Stimulated activated naive CD8-positive, alpha-beta T cell treated with anti-CD3 and anti-CD28 coated beads, Interleukin-15, Interleukin-2, amounts not matched to agents 100 ng/mL and 50 ng/mL, for 24 hours (primary cell): ENCODE measurements around the gene PTCH2.

Experiments
- H3K27ac Mint-ChIP-seq: one replicate; pipeline ENCODE4 v1.8.0; 2021; ENCODE audit warnings: mild to moderate bottlenecking, mixed read lengths
- H3K27me3 Mint-ChIP-seq: one replicate; pipeline ENCODE4 v1.8.0; 2021; ENCODE audit warnings: mixed read lengths
- H3K36me3 Mint-ChIP-seq: one replicate; pipeline ENCODE4 v1.8.0; 2021; ENCODE audit warnings: low read depth, mixed read lengths
- H3K4me1 Mint-ChIP-seq: one replicate; pipeline ENCODE4 v1.8.0; 2021; ENCODE audit warnings: low read depth, mixed read lengths
- H3K4me3 Mint-ChIP-seq: one replicate; pipeline ENCODE4 v1.8.0; 2021; ENCODE audit warnings: mild to moderate bottlenecking, mixed read lengths
- H3K9me3 Mint-ChIP-seq: one replicate; pipeline ENCODE4 v1.8.0; 2021; ENCODE audit warnings: mixed read lengths

The PTCH2 gene

GRCh38 chr1:44842862-44843655 is at the start of gene PTCH2:
Gene PTCH2 (minus strand): TSS chr1:44843253. CDS start chr1:44842932, 321 bp downstream.
- H3K27ac Mint-ChIP-seq: no peak within 1 kb of the TSS
- H3K9me3 Mint-ChIP-seq: no peaks in the 10 kb centered on the region
- H3K4me3 Mint-ChIP-seq: peak within 1 kb of the TSS; percentile 48
- H3K4me1 Mint-ChIP-seq: peaks cover 5% of the 10 kb centered on the region
- peaks cover 4% of the 10 kb centered on the region for H3K36me3 Mint-ChIP-seq
- H3K27me3 Mint-ChIP-seq: peaks cover 7% of the 10 kb centered on the region

- Mint-ChIP-seq H3K27ac (no peak overlapping the region), H3K27me3 (no peaks in the 10 kb centered on the region), H3K4me1 (no peaks in the 10 kb centered on the region), H3K9me3 (peaks cover 24% of the 10 kb centered on the region), H3K36me3 (peaks cover 83% of the 10 kb centered on the region), H3K4me3 (no peak overlapping the region)
These were observed 47.0 kb upstream of the PTCH2 start for GRCh38 chr1:44890007-44890406.

DNA sequence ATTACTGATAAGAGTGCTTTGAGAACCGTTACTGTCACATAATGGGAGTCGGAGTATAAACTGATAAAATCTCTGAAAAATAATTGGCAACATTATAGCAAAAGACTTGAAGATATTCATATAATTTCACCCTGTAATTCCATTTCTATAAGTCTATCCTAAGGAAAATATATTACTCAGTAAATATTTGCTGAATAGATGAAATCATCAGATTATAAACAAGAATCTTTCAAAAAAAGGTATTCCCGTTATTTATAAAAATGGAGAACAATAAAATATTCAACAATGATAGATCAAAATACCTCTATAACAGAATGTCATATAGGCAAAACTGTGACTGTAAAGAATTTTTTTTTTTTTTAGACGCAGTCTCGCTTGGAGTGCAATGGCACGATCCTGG is 42.4 kb upstream of the PTCH2 start:
- H3K4me1 Mint-ChIP-seq: no peaks in the 10 kb centered on the region
- H3K4me3 Mint-ChIP-seq: no peak overlapping the region
- peaks cover 18% of the 10 kb centered on the region for H3K9me3 Mint-ChIP-seq
- H3K27me3 Mint-ChIP-seq: no peaks in the 10 kb centered on the region
- H3K27ac Mint-ChIP-seq: no peak overlapping the region
- peaks cover 72% of the 10 kb centered on the region for H3K36me3 Mint-ChIP-seq

DNA sequence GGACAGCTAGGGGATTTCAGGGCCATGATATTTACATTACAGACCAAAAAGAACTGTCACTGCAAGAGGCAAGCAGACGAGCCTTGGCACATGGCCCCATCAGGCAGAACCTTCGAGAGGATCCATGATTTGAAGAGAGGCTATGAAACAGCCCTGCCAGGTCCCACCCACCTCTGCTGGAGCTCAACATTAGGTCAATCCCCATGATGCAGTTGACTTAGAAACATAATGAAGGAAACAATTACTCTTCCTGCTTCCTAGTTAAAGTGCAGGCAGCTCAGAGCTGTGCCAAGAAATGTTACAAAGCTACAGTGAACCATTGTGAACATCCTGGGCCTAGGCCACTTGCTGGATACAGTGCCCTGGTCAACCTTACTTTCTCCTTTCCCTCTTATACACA is 41.7 kb upstream of the PTCH2 start:
- Mint-ChIP-seq H3K27me3 (no peaks in the 10 kb centered on the region), H3K27ac (no peak overlapping the region), H3K36me3 (peaks cover 73% of the 10 kb centered on the region), H3K9me3 (peaks cover 18% of the 10 kb centered on the region), H3K4me3 (no peak overlapping the region), H3K4me1 (no peaks in the 10 kb centered on the region)

DNA sequence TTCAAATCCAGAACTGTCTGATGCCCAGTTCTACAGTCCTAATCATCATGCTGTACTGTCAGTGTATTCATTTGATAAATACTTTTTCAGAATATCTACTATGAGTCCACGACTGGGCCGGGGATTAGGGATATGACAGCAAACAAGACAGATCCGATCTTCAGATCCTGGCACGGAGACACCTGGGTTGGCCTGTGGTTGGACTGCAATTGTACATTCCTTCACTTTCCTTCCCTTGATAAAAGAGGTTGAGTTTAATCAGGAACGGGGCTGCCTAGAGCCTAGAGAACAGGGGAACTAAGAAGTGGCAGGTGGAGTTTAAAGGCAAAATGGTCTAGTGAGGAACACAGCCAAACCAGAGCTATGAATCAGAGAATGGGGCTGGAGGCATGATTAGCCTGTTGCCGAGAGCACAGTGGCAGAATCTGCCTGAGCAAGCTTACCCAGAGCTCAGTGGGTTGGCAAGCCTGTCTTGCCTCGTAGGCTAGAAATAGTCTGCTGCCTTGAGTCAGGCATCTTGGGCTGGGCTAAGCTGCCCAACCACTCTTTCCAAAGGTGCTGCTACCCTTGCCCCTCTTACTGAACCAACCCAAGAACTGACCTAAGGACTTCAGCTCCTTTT is 38.1 kb upstream of the PTCH2 start:
- no peaks in the 10 kb centered on the region for H3K4me1 Mint-ChIP-seq
- H3K4me3 Mint-ChIP-seq: no peak overlapping the region
- H3K27me3 Mint-ChIP-seq: no peaks in the 10 kb centered on the region
- no peak overlapping the region for H3K27ac Mint-ChIP-seq
- H3K9me3 Mint-ChIP-seq: peaks cover 4% of the 10 kb centered on the region
- H3K36me3 Mint-ChIP-seq: peaks cover 58% of the 10 kb centered on the region

DNA sequence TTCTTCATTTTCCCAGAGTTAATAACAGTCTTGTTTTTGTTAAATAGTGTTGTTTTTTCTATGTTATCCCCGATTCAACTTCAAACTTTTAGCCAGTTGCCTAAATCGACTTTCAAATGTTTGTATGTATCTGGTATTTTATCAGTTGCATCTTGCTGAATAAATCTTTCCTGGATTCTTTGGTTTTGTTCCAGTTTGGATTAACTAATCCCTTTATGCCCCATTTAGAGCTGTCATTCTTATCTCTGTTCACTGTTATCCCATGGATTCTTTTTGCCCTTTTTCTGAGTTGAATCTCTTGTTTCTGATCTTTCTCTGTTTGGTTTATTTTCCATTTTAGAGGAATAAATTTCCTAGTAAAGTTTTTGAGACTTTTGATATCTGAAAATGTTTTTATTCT is 31.1 kb upstream of the PTCH2 start:
- peaks cover 54% of the 10 kb centered on the region for H3K36me3 Mint-ChIP-seq
- no peaks in the 10 kb centered on the region for H3K4me1 Mint-ChIP-seq
- no peaks in the 10 kb centered on the region for H3K27me3 Mint-ChIP-seq

DNA sequence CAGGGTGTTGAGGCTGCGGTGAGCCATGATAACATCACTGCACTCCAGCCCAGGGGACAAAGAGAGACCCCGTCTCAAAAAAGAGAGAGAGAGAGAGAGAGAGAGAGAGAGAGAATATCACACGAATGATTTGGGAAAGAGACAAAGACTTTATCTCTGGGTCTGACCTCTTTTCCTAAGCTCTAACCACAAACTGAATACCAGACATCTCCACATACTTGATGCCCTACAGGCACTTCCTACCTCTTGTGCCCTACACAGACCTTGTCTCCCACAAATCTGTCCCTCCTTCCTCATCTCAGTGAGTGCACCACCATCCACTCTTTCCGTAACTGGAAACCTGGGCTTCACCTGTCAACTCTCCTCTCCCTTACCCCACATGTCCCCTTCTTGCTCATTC is 27.0 kb upstream of the PTCH2 start:
- H3K27me3 Mint-ChIP-seq: no peaks in the 10 kb centered on the region
- H3K36me3 Mint-ChIP-seq: peaks cover 52% of the 10 kb centered on the region
- H3K9me3 Mint-ChIP-seq: no peaks in the 10 kb centered on the region
- H3K4me3 Mint-ChIP-seq: no peak overlapping the region
- H3K27ac Mint-ChIP-seq: no peak overlapping the region
- H3K4me1 Mint-ChIP-seq: no peaks in the 10 kb centered on the region

More for the DNA sequence above, 31.1 kb upstream of the PTCH2 start:
- Mint-ChIP-seq H3K9me3 (no peaks in the 10 kb centered on the region), H3K4me3 (no peak overlapping the region), H3K27ac (no peak overlapping the region)

- Mint-ChIP-seq H3K27ac (no peak overlapping the region), H3K9me3 (no peaks in the 10 kb centered on the region), H3K36me3 (peaks cover 43% of the 10 kb centered on the region), H3K27me3 (no peaks in the 10 kb centered on the region), H3K4me1 (no peaks in the 10 kb centered on the region), H3K4me3 (no peak overlapping the region)
These were observed 24.7 kb upstream of the PTCH2 start for GRCh38 chr1:44867801-44868200.

DNA sequence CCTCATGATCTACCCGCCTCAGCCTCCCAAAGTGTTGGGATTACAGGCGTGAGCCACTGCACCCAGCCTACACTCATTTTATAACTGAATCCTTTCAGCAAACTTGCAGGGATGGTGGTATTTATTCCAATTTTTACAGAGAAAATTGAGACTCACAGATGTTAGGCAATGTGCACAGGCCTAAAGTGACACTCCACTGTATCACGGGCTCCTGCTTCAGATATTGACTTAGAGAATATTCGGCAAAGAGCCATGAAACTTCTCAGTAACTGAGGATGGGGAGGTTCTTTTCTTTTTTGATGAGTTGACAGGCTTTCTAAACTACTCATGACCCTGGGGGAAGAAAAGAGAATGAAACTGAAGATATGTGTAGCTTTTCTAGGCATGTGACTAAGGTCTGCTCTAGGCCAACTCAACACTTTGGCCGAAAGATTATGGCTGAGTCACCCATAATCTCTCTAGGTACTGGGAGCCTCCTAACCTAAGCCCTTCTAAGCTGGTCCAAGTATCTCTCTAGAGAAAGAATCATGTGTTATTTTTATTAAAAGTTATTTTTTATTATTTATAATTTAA is 19.9 kb upstream of the PTCH2 start:
- Mint-ChIP-seq H3K4me3 (no peak overlapping the region), H3K27ac (no peak overlapping the region), H3K9me3 (no peaks in the 10 kb centered on the region), H3K4me1 (peaks cover 8% of the 10 kb centered on the region), H3K27me3 (no peaks in the 10 kb centered on the region), H3K36me3 (peaks cover 25% of the 10 kb centered on the region)

- Mint-ChIP-seq H3K27ac (no peak overlapping the region), H3K4me3 (no peak overlapping the region)
These were observed 17.9 kb upstream of the PTCH2 start for GRCh38 chr1:44860891-44861425.

DNA sequence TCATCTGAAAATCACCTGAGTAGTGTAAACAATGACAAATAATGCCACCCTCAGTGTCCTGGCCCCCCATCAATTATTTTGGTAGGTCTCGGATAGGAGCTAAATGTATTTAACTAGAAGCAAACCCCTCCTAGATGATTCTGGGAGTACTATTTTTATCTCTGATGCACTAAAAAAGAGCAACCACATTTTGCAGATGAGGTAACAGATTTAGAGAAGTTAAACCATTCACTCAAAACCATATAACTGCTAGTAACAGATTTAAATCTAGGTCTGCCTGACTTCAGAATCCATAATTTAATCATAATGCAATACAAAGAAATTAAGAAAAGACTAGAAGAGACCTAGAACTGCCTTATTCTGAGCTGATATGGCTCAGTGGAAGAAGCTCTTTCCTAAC is 17.3 kb upstream of the PTCH2 start:
- no peaks in the 10 kb centered on the region for H3K27me3 Mint-ChIP-seq
- peaks cover 8% of the 10 kb centered on the region for H3K4me1 Mint-ChIP-seq
- H3K9me3 Mint-ChIP-seq: no peaks in the 10 kb centered on the region
- H3K27ac Mint-ChIP-seq: no peak overlapping the region
- peaks cover 39% of the 10 kb centered on the region for H3K36me3 Mint-ChIP-seq
- H3K4me3 Mint-ChIP-seq: no peak overlapping the region

More at GRCh38 chr1:44860891-44861425, 17.9 kb upstream of the PTCH2 start:
- no peaks in the 10 kb centered on the region for H3K9me3 Mint-ChIP-seq
- H3K36me3 Mint-ChIP-seq: peaks cover 33% of the 10 kb centered on the region
- peaks cover 8% of the 10 kb centered on the region for H3K4me1 Mint-ChIP-seq
- no peaks in the 10 kb centered on the region for H3K27me3 Mint-ChIP-seq

DNA sequence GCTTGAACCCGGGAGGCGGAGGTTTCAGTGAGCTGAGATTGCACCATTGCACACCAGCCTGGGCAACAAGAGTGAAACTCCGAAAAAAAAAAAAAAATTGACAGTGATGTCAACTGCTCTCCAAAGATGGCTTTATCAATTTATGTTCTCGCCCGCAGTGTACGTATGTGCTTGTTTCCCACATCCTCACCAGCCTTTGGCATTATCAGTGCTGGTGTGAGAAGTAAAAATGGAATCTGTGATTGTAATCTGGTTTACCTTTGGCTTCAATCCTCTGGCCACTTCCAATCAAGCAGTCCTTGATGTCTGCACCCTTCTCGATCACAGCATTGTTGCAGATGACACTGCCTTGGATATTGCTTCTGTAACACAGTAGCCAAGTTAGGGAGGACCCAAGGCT is 14.4 kb upstream of the PTCH2 start:
- Mint-ChIP-seq H3K4me1 (peaks cover 8% of the 10 kb centered on the region), H3K36me3 (peaks cover 45% of the 10 kb centered on the region), H3K4me3 (no peak overlapping the region), H3K9me3 (no peaks in the 10 kb centered on the region), H3K27me3 (no peaks in the 10 kb centered on the region), H3K27ac (no peak overlapping the region)

- no peaks in the 10 kb centered on the region for H3K9me3 Mint-ChIP-seq
- H3K27me3 Mint-ChIP-seq: no peaks in the 10 kb centered on the region
- no peak overlapping the region for H3K27ac Mint-ChIP-seq
- H3K4me3 Mint-ChIP-seq: no peak overlapping the region
- H3K36me3 Mint-ChIP-seq: peaks cover 48% of the 10 kb centered on the region
- peaks cover 8% of the 10 kb centered on the region for H3K4me1 Mint-ChIP-seq
These were observed 12.7 kb upstream of the PTCH2 start for GRCh38 chr1:44855742-44856141.

- Mint-ChIP-seq H3K4me1 (peaks cover 4% of the 10 kb centered on the region), H3K27me3 (no peaks in the 10 kb centered on the region), H3K36me3 (peaks cover 50% of the 10 kb centered on the region), H3K9me3 (no peaks in the 10 kb centered on the region), H3K27ac (no peak overlapping the region), H3K4me3 (no peak overlapping the region)
These were observed 11.9 kb upstream of the PTCH2 start for GRCh38 chr1:44854970-44855369.

DNA sequence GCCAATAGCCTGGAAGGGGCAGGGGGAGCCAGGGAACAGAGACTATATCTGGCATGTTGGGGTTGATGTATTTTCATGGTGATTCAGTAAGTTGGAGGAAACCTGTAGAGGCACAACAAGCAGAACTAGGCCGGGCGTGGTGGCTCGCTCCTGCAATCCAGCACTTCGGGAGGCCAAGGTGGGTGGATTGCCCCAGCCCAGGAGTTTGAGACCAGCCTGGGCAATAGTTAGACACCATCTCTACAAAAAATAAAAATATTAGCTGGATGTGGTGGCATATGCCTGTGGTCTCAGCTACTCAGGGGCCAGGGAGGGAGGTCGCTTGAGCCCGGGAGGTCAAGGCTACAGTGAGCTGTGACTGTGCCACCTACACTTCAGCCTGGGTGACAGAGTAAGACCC is 10.1 kb upstream of the PTCH2 start:
- Mint-ChIP-seq H3K4me3 (no peak overlapping the region), H3K27ac (no peak overlapping the region), H3K9me3 (no peaks in the 10 kb centered on the region), H3K36me3 (peaks cover 53% of the 10 kb centered on the region), H3K27me3 (no peaks in the 10 kb centered on the region), H3K4me1 (peaks cover 10% of the 10 kb centered on the region)
